Erythroblast (primary cell): Measurements from ENCODE around the gene CHAC1.

Source experiments
- DNase-seq, 2 experiments: peaks; one replicate each; lab custom pipeline; 2025; lab: John Stamatoyannopoulos, UW
- GATA1 ChIP-seq: IDR thresholded peaks from 2 replicates; pipeline ENCODE4 v1.6.1; 2011; ENCODE audit warnings: low read depth, mild to moderate bottlenecking, control low read depth, low read length, moderate library complexity
- POLR2A ChIP-seq: IDR thresholded peaks from 2 replicates; pipeline ENCODE4 v1.6.1; 2011; ENCODE audit warnings: mild to moderate bottlenecking, low read length

The CHAC1 gene

DNA sequence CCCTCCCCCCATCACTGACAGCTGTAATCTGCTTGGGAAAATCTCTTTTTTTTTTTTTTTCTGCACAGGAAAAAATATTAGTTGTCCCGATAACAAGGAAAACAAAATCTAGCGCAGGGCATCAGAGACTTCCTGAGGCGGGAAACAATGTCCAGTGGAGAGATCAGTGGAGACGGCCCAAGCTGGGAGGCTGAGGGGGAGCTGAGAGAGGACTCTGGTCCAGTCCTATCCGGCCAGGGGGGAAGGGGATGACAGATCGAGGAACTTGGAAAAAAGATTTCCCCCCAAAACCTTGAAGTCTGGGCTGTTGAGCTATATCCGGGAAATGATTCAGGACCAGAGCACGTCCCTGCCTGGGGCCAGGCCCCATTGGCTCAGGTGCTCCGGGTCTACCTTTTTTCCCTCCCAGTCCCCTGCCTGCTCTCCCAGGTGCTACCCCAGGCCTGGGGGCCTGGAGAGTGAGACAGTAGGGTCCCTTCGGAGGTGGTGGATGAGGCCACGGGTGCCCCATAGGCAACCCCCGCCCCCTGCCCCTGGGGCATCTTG lies 38.1 kb upstream of the CHAC1 start:
- DNase-seq = no peak
- no peak for TF ChIP-seq POLR2A

DNA sequence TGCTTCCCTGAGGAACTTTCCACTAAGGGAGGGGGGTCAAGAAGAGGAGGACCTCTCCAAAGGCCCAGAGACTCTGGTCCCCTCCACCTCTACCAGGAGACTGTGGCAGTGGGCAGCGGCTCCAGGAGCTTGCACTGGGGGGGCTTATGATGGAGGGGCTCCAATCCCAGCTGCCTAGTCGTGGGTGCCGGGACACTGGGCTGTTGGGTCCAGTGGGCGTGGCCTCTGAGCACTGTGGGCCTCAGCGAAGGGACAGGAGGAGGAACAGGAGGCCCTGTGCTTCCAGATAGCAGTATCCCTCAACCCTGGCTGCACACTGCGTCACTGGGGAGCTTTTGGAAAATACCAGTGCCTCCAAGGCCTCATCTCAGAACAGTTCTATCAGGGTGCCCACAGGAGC lies 37.6 kb upstream of the CHAC1 start:
- TF ChIP-seq GATA1 (no peak), POLR2A (no peak)
- DNase-seq = no peak

GRCh38 chr15:40917585-40917984 lies 35.7 kb upstream of the CHAC1 start:
- TF ChIP-seq GATA1 (no peak), POLR2A (no peak)
- no peak for DNase-seq

GRCh38 chr15:40918146-40918798 lies 35.0 kb upstream of the CHAC1 start:
- TF ChIP-seq POLR2A = no peak
- TF ChIP-seq GATA1 = no peak
- DNase-seq = no peak

- no peak for TF ChIP-seq POLR2A
- TF ChIP-seq GATA1 = no peak
- no peak for DNase-seq
These were observed 34.4 kb upstream of the CHAC1 start for GRCh38 chr15:40918799-40919392.

DNA sequence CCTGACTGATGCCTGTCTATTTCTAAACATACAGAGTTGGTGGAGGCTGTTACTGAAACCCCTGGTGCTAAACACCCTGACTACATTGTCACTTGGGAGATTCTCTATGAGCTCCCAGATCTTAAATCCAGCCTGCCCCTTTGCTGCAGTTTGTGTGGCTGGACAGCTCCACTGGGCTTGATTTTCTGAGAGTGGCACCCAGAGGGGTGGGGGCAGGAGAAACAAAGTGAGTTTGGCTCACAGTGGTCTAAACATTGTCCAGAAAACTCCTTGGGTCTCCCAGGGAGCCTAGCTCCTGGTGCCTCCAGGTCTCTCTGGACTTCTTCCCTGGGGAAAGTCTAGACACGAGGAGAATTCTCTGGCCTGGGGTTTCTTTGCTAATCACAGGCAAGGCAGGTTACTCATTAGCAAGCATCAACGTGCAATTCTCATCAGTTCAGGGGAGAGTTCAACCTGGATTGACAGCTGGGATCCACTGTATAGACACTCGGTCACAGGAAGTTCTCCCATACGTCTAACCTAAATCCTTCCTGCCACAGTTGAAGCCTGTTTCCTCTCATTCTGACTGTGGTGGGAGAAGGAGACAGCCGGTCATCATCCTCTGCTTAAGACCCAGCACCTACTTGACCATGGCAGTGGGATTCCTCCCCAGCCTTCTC lies 31.2 kb upstream of the CHAC1 start:
- TF ChIP-seq POLR2A (no peak), GATA1 (no peak)
- DNase-seq = no peak

GRCh38 chr15:40922608-40923005 lies 30.7 kb upstream of the CHAC1 start:
- no peak for DNase-seq
- TF ChIP-seq POLR2A (no peak), GATA1 (no peak)

- no peak for TF ChIP-seq POLR2A
- no peak for TF ChIP-seq GATA1
- DNase-seq = no peak
These were observed 29.7 kb upstream of the CHAC1 start for GRCh38 chr15:40923551-40923950.

DNA sequence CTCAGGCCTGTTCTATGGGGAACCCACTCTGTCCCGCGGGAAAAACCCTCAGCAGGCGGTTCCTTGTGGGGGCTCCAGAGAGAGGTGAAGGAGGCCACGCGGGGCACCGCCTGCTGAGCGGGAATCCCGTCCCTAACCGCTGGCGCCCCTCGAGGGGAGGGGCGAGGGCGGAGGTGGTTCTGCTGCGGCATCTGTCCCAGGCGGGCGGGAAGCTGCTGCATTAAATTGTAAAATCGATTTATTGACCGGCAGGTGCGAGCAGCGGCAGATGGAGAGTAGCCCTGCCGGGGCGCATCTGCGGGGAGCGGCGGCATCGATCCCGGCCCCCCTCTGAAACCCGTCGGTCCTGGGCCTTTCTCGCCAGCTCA lies 27.8 kb upstream of the CHAC1 start:
- TF ChIP-seq GATA1 (no peak), POLR2A (no peak)
- DNase-seq = no peak

DNA sequence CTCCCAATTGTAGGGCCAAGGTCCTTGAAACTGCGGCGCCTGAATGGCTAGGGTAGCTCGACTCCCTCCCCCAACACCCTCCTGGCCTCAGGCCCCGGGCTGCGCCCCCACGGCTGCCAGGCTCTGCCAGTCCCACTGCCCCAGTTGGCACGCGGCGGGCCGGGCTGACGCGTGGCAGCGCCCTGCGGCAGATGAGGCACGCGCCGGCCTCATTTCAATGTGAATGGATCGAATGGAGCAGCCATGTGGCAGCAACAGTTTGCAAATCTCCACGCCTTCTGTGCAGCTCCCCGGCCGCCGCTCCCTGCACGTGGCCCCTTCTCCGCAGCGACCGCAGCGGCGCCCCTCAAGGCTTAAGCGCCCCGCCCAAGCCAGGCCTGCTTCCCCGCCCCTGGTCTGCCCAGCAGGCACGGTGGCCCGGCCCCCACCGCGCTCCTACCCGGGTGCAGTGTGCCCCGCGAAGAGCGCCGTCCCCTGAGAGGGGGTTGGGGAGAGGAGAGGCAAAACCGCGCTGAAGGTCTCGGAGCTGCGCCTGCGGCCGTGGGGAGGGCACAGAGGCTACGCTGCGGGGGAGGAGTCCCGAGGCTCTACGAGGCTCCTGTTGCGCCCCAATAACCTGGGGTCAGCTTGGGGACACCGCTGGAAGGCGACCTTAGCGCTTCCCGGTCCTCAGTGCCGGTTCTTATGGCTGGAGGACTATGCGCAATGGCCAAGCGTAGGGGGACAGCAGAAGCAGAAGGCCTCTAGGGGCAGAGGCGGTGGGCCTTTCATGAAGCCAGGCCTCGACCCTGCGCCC lies 27.2 kb upstream of the CHAC1 start:
- peak; percentile 33 to 49 for DNase-seq

DNA sequence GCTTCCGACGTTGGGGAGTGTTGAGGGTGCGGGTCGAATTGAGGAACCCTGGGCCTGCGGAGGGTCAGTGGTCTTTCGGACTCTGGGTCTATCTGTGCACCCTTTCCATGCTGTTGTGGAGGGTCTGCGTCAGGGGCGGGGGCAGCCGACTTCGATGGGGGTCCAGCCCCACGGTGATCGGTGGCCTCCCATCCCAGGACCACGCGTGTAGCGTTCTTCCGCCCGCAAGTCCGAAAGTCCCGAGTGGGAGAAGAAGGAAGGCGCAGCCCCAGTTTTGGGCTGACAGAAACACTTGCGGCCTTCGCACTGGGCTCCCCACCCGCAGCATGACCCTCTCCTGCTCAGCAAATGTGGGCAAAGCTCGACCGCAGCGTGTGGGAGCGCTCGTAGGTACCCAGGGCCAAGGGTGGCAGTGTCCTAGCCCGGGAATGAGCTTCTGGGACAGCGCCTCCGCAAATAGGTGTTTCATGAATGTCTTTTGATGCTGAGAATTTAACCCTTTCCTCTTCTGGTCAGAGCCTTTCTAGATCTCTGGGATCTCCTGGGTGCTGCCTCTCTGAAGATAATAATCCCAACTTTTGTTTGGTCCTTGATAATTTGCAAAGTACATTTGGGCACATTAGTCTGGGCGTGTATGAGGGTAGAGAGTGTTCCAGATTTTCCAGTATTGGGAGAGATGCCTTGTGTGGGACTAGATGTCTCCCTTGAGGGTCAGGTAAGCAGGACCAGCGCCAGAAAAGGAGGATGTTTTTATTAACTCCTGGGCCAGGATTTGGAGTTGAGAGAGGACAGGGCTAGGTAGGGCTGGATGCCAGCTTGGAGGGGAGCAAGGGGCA lies 26.4 kb upstream of the CHAC1 start:
- no peak for DNase-seq
- TF ChIP-seq POLR2A = no peak
- no peak for TF ChIP-seq GATA1

More for the DNA sequence above, 27.2 kb upstream of the CHAC1 start:
- TF ChIP-seq GATA1 (no peak), POLR2A (no peak)

DNA sequence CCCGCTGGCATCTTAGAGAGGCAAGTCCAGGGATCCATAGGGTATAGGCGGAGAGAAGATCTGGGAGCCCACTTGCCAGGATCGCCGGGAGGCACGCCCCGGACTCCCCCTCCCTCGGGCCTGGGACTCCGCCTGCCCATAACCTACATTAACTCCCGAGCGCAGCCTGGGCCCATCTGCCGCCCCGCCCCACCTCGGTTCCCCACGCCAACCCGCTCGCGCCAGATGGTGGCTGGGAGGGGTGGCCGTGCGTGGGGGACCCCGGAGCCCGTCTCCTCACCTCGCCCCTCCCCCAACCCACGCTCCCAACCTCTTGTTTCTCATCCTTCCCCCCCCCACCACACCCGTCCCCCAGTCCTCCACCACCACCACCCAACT lies 25.8 kb upstream of the CHAC1 start:
- DNase-seq = no peak
- TF ChIP-seq POLR2A (no peak), GATA1 (no peak)
